ENCODE measurements around the gene PSMG3. TPM values are rescaled to one million over a fixed set of nuclear protein-coding genes. Genes with fewer than 3 reads are reported as not detected.

PSMG3 gene
- polyA plus RNA-seq, 1 donor (not counting 4 experiments of a cell fraction or from before 2014, with no cell fraction given): 49.6 TPM

- dilution Hi-C loops (cut with MboI; ENCODE audit: extremely low pct_ligation_motif_present, low sequenced_read_pairs): no loop called here
- H3K79me2 ChIP-seq (ENCODE audit: control insufficient read depth, insufficient read depth, low read length): no peaks in the 10 kb centered on the region
- no peak for FAIRE-seq
Measured at GRCh38 chr7:1617957-1618356, 48.1 kb upstream of the PSMG3 start.

DNA sequence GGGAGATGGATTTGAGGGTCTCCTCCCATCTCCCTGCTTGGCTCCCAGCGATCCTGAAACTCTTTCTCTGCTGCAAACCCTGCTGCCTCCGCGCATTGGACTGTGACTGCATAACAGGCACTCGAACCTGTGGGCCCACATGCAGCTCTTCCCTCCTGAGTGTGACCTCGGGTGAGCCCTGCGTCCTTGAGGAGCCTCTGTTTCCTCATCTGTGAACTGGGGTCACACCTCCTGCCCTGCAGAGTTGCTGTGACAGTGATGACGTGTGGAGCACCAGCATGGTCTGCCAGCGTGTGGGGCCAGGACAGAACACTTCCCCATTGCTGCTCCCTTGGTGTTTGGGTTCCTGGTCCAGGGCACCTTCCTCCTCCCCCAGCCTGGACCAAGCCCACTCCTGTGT is 46.9 kb upstream of the PSMG3 start:
- Histone ChIP-seq H3K4me2 (ENCODE audit: control insufficient read depth, extremely low read depth, insufficient read depth, low read depth, low read length) (no peak overlapping the region), H3K79me2 (ENCODE audit: control insufficient read depth, insufficient read depth, low read length) (no peaks in the 10 kb centered on the region), H2AFZ (ENCODE audit: control insufficient read depth, low read length) (no peak overlapping the region), H3K9me3 (ENCODE audit: control insufficient read depth, low read depth, low read length) (no peaks in the 10 kb centered on the region), H3K9me1 (ENCODE audit: control insufficient read depth, extremely low read depth, insufficient read depth, low read length) (no peaks in the 10 kb centered on the region), H3K36me3 (ENCODE audit: control insufficient read depth in 2 of 2, extremely low read depth in 1 of 2, insufficient read depth in 2 of 2, low read length in 2 of 2) (no peaks in the 10 kb centered on the region), H3K9ac (ENCODE audit: control insufficient read depth, extremely low read depth, insufficient read depth, low read length) (no peak overlapping the region), H3K27ac (ENCODE audit: control insufficient read depth, insufficient read depth, low read length) (no peak overlapping the region), H3K4me1 (ENCODE audit: control insufficient read depth, extremely low read depth, insufficient read depth, low read length) (no peaks in the 10 kb centered on the region), H3K27me3 (ENCODE audit: control insufficient read depth, extremely low read depth, insufficient read depth, low read length) (no peaks in the 10 kb centered on the region), H4K20me1 (ENCODE audit: control insufficient read depth, extremely low read depth, insufficient read depth, low read length) (no peaks in the 10 kb centered on the region), H3K4me3 (ENCODE audit: control insufficient read depth in 2 of 3, extremely low read depth in 1 of 3, insufficient read depth in 2 of 3, low read depth in 1 of 3, low read length in 3 of 3) (no peak overlapping the region)
- TF ChIP-seq EZH2 (IDR thresholded peaks at IDR 0.05; ENCODE audit: low read length) (no peak), CTCF (optimal IDR thresholded peaks at IDR 0.05 in 1 of 3, IDR thresholded peaks at IDR 0.05 in 1 of 3, conservative IDR thresholded peaks at IDR 0.05 in 1 of 3; ENCODE audit: extremely low read depth in 1 of 3, insufficient read depth in 2 of 3, low read length in 3 of 3) (no peak)
- FAIRE-seq: no peak
- DNase-seq (ENCODE audit: low read depth, low spot score): no peak
- dilution Hi-C loops (cut with MboI; ENCODE audit: extremely low pct_ligation_motif_present, low sequenced_read_pairs): no loop called here

More at GRCh38 chr7:1617957-1618356, 48.1 kb upstream of the PSMG3 start:
- H2AFZ ChIP-seq (ENCODE audit: control insufficient read depth, low read length): no peak overlapping the region
- H3K4me1 ChIP-seq (ENCODE audit: control insufficient read depth, extremely low read depth, insufficient read depth, low read length): no peaks in the 10 kb centered on the region
- H3K9me3 ChIP-seq (ENCODE audit: control insufficient read depth, low read depth, low read length): no peaks in the 10 kb centered on the region
- H3K36me3 ChIP-seq (ENCODE audit: control insufficient read depth in 2 of 2, extremely low read depth in 1 of 2, insufficient read depth in 2 of 2, low read length in 2 of 2): no peaks in the 10 kb centered on the region
- no peaks in the 10 kb centered on the region for H3K9me1 ChIP-seq (ENCODE audit: control insufficient read depth, extremely low read depth, insufficient read depth, low read length)
- TF ChIP-seq CTCF (optimal IDR thresholded peaks at IDR 0.05 in 1 of 3, IDR thresholded peaks at IDR 0.05 in 1 of 3, conservative IDR thresholded peaks at IDR 0.05 in 1 of 3; ENCODE audit: extremely low read depth in 1 of 3, insufficient read depth in 2 of 3, low read length in 3 of 3): no peak
- no peaks in the 10 kb centered on the region for H3K27me3 ChIP-seq (ENCODE audit: control insufficient read depth, extremely low read depth, insufficient read depth, low read length)
- H3K4me2 ChIP-seq (ENCODE audit: control insufficient read depth, extremely low read depth, insufficient read depth, low read depth, low read length): no peak overlapping the region
- H4K20me1 ChIP-seq (ENCODE audit: control insufficient read depth, extremely low read depth, insufficient read depth, low read length): no peaks in the 10 kb centered on the region
- H3K27ac ChIP-seq (ENCODE audit: control insufficient read depth, insufficient read depth, low read length): no peak overlapping the region
- H3K9ac ChIP-seq (ENCODE audit: control insufficient read depth, extremely low read depth, insufficient read depth, low read length): no peak overlapping the region
- H3K4me3 ChIP-seq (ENCODE audit: control insufficient read depth in 2 of 3, extremely low read depth in 1 of 3, insufficient read depth in 2 of 3, low read depth in 1 of 3, low read length in 3 of 3): no peak overlapping the region
- DNase-seq (ENCODE audit: low read depth, low spot score): no peak
